ENCODE results near the gene GALNT1. TPM values are rescaled to one million over a fixed set of nuclear protein-coding genes. Genes with fewer than 3 reads are reported as not detected.

Gene GALNT1
- total RNA-seq, 4 donors from 2014 or later: 40.2 to 47.9 (median 45.0) TPM

- H3K27me3 ChIP-seq: no peaks in the 10 kb centered on the region
- ATAC-seq: no peak
- H3K27ac ChIP-seq: no peak overlapping the region
- no peaks in the 10 kb centered on the region for H3K36me3 ChIP-seq
- DNase-seq: no peak
- no peaks in the 10 kb centered on the region for H3K9me3 ChIP-seq
- intact Hi-C loops (cut with DNase I; ENCODE audit: low total_unique reads): no loop called here
- TF ChIP-seq POLR2A (IDR thresholded peaks at IDR 0.05) (no peak), CTCF (IDR thresholded peaks at IDR 0.05 in 4 of 5, conservative IDR thresholded peaks at IDR 0.05 in 1 of 5) (no peak)
- no peak overlapping the region for H3K4me3 ChIP-seq
- in situ Hi-C loops (cut with MboI; ENCODE audit: low sequenced_read_pairs in 4 of 4): no loop called here
- peaks cover 0 to 6% of the 10 kb centered on the region in 2 donors for H3K4me1 ChIP-seq
Observed at GRCh38 chr18:35732162-35732561, 150.6 kb downstream of the GALNT1 start.

DNA sequence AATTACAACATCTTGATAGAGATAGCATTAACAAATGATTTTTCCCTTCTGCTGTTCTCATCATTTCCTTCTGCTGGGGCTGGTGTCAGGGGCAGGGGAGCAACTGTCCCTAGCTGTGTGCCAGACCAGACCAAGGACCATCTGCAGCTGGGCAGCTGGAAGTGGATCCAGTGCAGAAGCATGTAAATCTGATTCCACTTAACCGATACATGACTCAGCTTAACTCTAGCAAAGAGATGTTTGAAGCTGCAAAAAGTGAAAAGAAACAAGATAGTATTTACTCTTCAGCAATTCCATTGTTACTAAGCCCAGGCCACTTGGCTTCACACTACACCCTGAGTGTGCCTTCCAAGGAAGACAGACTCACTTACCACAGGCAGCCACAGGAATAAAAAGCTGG is 151.1 kb downstream of the GALNT1 start:
- intact Hi-C loops (cut with DNase I; ENCODE audit: low total_unique reads) (no loop called here), in situ Hi-C loops (cut with MboI; ENCODE audit: low sequenced_read_pairs in 4 of 4) (no loop called here)
- Histone ChIP-seq H3K4me3 (no peak overlapping the region), H3K36me3 (no peaks in the 10 kb centered on the region), H3K9me3 (no peaks in the 10 kb centered on the region), H3K27ac (peak overlapping the region in 3 of 4 donors; percentile 2 to 46 (median 43)), H3K4me1 (peaks cover 0 to 6% of the 10 kb centered on the region in 2 donors), H3K27me3 (no peaks in the 10 kb centered on the region)
- ATAC-seq: no peak
- no peak for DNase-seq
- TF ChIP-seq CTCF (IDR thresholded peaks at IDR 0.05 in 4 of 5, conservative IDR thresholded peaks at IDR 0.05 in 1 of 5) (no peak), POLR2A (IDR thresholded peaks at IDR 0.05) (no peak)

- Histone ChIP-seq H3K9me3 (no peaks in the 10 kb centered on the region), H3K4me1 (peaks cover 0 to 6% of the 10 kb centered on the region in 2 donors), H3K27ac (peak overlapping the region; percentile 26 to 65 (median 42)), H3K36me3 (no peaks in the 10 kb centered on the region), H3K4me3 (no peak overlapping the region), H3K27me3 (no peaks in the 10 kb centered on the region)
- intact Hi-C loops (cut with DNase I; ENCODE audit: low total_unique reads): no loop called here
- DNase-seq: no peak
- in situ Hi-C loops (cut with MboI; ENCODE audit: low sequenced_read_pairs in 4 of 4): no loop called here
- no peak for ATAC-seq
- no peak for TF ChIP-seq POLR2A (IDR thresholded peaks at IDR 0.05)
- TF ChIP-seq CTCF (IDR thresholded peaks at IDR 0.05 in 4 of 5, conservative IDR thresholded peaks at IDR 0.05 in 1 of 5): no peak
Observed at GRCh38 chr18:35733408-35733807, 151.9 kb downstream of the GALNT1 start.

GRCh38 chr18:35736696-35737095 is 155.2 kb downstream of the GALNT1 start:
- in situ Hi-C loops (cut with MboI; ENCODE audit: low sequenced_read_pairs in 4 of 4): no loop called here

More at GRCh38 chr18:35736696-35737095, 155.2 kb downstream of the GALNT1 start:
- TF ChIP-seq CTCF (IDR thresholded peaks at IDR 0.05 in 4 of 5, conservative IDR thresholded peaks at IDR 0.05 in 1 of 5) (no peak), POLR2A (IDR thresholded peaks at IDR 0.05) (no peak)
- Histone ChIP-seq H3K9me3 (peaks cover 0 to 5% (median 0%) of the 10 kb centered on the region in 3 donors), H3K27ac (no peak overlapping the region), H3K36me3 (no peaks in the 10 kb centered on the region), H3K4me1 (peaks cover 0 to 6% of the 10 kb centered on the region in 2 donors), H3K4me3 (no peak overlapping the region), H3K27me3 (no peaks in the 10 kb centered on the region)
- ATAC-seq: no peak
- DNase-seq: no peak
- intact Hi-C loops (cut with DNase I; ENCODE audit: low total_unique reads): no loop called here

All from gastrocnemius medialis (tissue), 4 donors.